ENCODE data around the gene DMPK. TPM values are rescaled to one million over a fixed set of nuclear protein-coding genes. Genes with fewer than 3 reads are reported as not detected.
A peak's percentile ranks its signal among the peaks of the same experiment; 100 is the strongest.

Gene DMPK
- total and polyA plus RNA-seq, 9 of the 15 experiments (the other 6 are each of a cell fraction or from before 2014, with no cell fraction given): 0.24 to 31.3 (median 7.3) TPM

DNA sequence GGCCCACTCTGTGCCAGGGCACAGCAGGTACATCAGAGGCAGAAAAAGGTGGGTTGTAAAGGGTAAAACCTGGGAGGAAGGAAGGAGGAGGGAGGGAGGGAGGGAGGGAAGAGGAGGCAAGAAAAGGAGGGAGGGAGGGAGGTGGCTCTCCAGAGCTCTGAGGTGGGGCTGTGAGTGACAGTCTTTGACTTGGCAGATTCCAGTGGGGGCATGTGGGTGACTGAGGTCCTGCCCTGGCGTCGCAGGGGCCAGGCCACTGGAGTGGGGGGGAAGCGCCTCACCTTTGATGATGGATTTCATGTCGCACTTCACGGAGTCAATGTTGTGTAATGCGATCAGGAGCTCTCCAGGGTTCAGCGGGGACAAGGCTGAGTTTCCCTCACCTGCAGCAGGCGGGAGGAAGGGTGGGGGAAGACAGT lies 38.8 kb upstream of the DMPK start:
- H2AFZ ChIP-seq (ENCODE audit: low read depth, low read length): no peak overlapping the region
- POLR2A ChIA-PET: interaction anchor here (0.6 to 1.4 kb wide), 5 partner anchors 9 to 65 kb away, joined by 3 to 5 read pairs (median 3); partner anchors contain the start of gene IRF2BP1
- ATAC-seq (no peak), DNase-seq (ENCODE audit: extremely low read depth in 1 of 4, low spot score in 3 of 4) (no peak), FAIRE-seq (no peak)
- H3K4me1 ChIP-seq (replicated peaks in 1 of 2; ENCODE audit: control insufficient read depth in 2 of 2, insufficient read depth in 2 of 2, low read length in 2 of 2): peaks cover 0 to 32% of the 10 kb centered on the region in 2 experiments; a peak in 3 of 5 replicates
- CTCF ChIA-PET (ENCODE audit: low intra/inter-chr PET ratio): no interaction called here
- TF ChIP-seq RFX1 (IDR thresholded peaks at IDR 0.05) (no peak), NFIC (IDR thresholded peaks at IDR 0.05) (no peak), POLR2G (IDR thresholded peaks at IDR 0.05; ENCODE audit: low read depth, low read length) (0 out of 2 replicates have a peak, but pooled peaks have one; percentile 47), NBN (IDR thresholded peaks at IDR 0.05; ENCODE audit: low read depth) (no peak)
- TF ChIP-seq, protein P1, sequence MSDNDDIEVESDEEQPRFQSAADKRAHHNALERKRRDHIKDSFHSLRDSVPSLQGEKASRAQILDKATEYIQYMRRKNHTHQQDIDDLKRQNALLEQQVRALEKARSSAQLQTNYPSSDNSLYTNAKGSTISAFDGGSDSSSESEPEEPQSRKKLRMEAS (CRISPR knock-in tag; IDR thresholded peaks at IDR 0.05): no peak
- TF ChIP-seq, protein P2, sequence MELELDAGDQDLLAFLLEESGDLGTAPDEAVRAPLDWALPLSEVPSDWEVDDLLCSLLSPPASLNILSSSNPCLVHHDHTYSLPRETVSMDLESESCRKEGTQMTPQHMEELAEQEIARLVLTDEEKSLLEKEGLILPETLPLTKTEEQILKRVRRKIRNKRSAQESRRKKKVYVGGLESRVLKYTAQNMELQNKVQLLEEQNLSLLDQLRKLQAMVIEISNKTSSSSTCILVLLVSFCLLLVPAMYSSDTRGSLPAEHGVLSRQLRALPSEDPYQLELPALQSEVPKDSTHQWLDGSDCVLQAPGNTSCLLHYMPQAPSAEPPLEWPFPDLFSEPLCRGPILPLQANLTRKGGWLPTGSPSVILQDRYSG (tag; conservative IDR thresholded peaks at IDR 0.05; ENCODE audit: low read depth): no peak
- H3K4me3 ChIP-seq: no peak overlapping the region
- no peak overlapping the region for H3K9ac ChIP-seq (ENCODE audit: insufficient read depth in 1 of 2, low read depth in 2 of 2, low read length in 2 of 2)
- no peak overlapping the region for H3K27ac ChIP-seq (ENCODE audit: extremely low read depth, low read depth, low read length)
- BruUV-seq (replicated peaks): no TSS peak
- H3K9me3 ChIP-seq (replicated peaks; ENCODE audit: control insufficient read depth, insufficient read depth, low read depth, low read length): no peaks in the 10 kb centered on the region
- H3K9me1 ChIP-seq (ENCODE audit: control insufficient read depth, insufficient read depth, low read length): peaks cover 5% of the 10 kb centered on the region
- H4K20me1 ChIP-seq (replicated peaks; ENCODE audit: control insufficient read depth, insufficient read depth, low read length): peaks cover 13% of the 10 kb centered on the region; the same call in 1 of the 2 replicates
- WGBS (ENCODE audit: insufficient coverage, low coverage, missing lambda C conversion rate): 92% methylated on average over 4 of the region's 8 CpGs
- H3K27me3 ChIP-seq (ENCODE audit: control insufficient read depth in 2 of 2, insufficient read depth in 2 of 2, low read length in 2 of 2): no peaks in the 10 kb centered on the region
- peaks cover 67% of the 10 kb centered on the region; the same call in 2 of the 3 replicates for H3K36me3 ChIP-seq (ENCODE audit: control insufficient read depth, insufficient read depth, low read length)
- in situ Hi-C loops (cut with MboI) (no loop called here), intact Hi-C loops (cut with micrococcal nuclease) (no loop called here)
- no peaks in the 10 kb centered on the region for H3K79me2 ChIP-seq (ENCODE audit: control insufficient read depth, insufficient read depth, low read length)
- H3K4me2 ChIP-seq (ENCODE audit: insufficient read depth, low read length): no peak overlapping the region

Data from K562 (cell line).